GM12878 (cell line): ENCODE data around the gene ANKRD65. TPM values are rescaled to one million over a fixed set of nuclear protein-coding genes. Genes with fewer than 3 reads are reported as not detected.
A peak's percentile ranks its signal among the peaks of the same experiment; 100 is the strongest.

Source experiments
- BRCA1 ChIP-seq: IDR thresholded peaks from 2 replicates; pipeline ENCODE4 v1.6.1; 2011; ENCODE audit warnings: low read depth, low read length, improper control_type of control experiment
- CTCF ChIP-seq, 3 experiments: IDR thresholded peaks in 2 of 3; conservative IDR thresholded peaks in 1 of 3; 2 replicates each; pipeline ENCODE4 v1.5.1; 2011; ENCODE audit warnings: low read depth in 3 of 3, low read length in 3 of 3, mild to moderate bottlenecking in 3 of 3, control low read depth in 2 of 3, moderate library complexity in 2 of 3, inconsistent platforms in 1 of 3, mixed read lengths in 1 of 3; ENCODE audit not compliant: control insufficient read depth in 2 of 3, insufficient read depth in 1 of 3; ENCODE audit errors: extremely low read depth in 1 of 3
- E2F4 ChIP-seq: IDR thresholded peaks from 2 replicates; pipeline ENCODE4 v1.6.1; 2012; ENCODE audit warnings: low read depth, low read length, improper control_type of control experiment
- FOXK2 ChIP-seq: fragments of 450-650 bp; IDR thresholded peaks from 2 replicates; pipeline ENCODE4 v1.6.1; 2017; ENCODE audit warnings: mild to moderate bottlenecking, moderate library complexity
- JUNB ChIP-seq: IDR thresholded peaks from 2 replicates; pipeline ENCODE4 v1.6.1; 2016; ENCODE audit warnings: antibody characterized with exemption, mild to moderate bottlenecking
- NFIC ChIP-seq: IDR thresholded peaks from 2 replicates; pipeline ENCODE4 v1.6.1; 2012; ENCODE audit warnings: low read depth, mild to moderate bottlenecking, inconsistent platforms, low read length, moderate library complexity
- NFYA ChIP-seq: IDR thresholded peaks from 2 replicates; pipeline ENCODE4 v1.6.1; 2011; ENCODE audit warnings: low read depth, mild to moderate bottlenecking, low read length, improper control_type of control experiment, borderline replicate concordance
- NR2C2 ChIP-seq: IDR thresholded peaks from 2 replicates; pipeline ENCODE4 v1.6.1; 2011; ENCODE audit warnings: borderline replicate concordance, low read depth; ENCODE audit not compliant: control insufficient read depth, insufficient read length
- POLR2AphosphoS2 ChIP-seq: IDR thresholded peaks from 2 replicates; pipeline ENCODE4 v1.6.1; 2011; ENCODE audit warnings: low read depth, mild to moderate bottlenecking, low read length, improper control_type of control experiment, moderate library complexity
- RB1 ChIP-seq: fragments of 450-650 bp; formaldehyde crosslinking; IDR thresholded peaks from 2 replicates; pipeline ENCODE4 v1.6.1; 2017; ENCODE audit warnings: mild to moderate bottlenecking, borderline replicate concordance
- SPI1 ChIP-seq: IDR thresholded peaks from 2 replicates; pipeline ENCODE4 v1.6.1; 2011; ENCODE audit warnings: low read depth, mild to moderate bottlenecking, low read length, moderate library complexity, borderline replicate concordance; ENCODE audit not compliant: insufficient read depth
- SREBF2 ChIP-seq: IDR thresholded peaks from 2 replicates; pipeline ENCODE4 v1.6.1; 2012; ENCODE audit warnings: mild to moderate bottlenecking, low read length
- SUPT20H ChIP-seq: IDR thresholded peaks from 2 replicates; pipeline ENCODE4 v1.6.1; 2011; ENCODE audit warnings: low read depth, mild to moderate bottlenecking, low read length, moderate library complexity, borderline replicate concordance; ENCODE audit not compliant: control insufficient read depth
- USF1 ChIP-seq: IDR thresholded peaks from 2 replicates; pipeline ENCODE4 v1.6.1; 2011; ENCODE audit warnings: borderline replicate concordance, low read depth, mild to moderate bottlenecking, moderate library complexity, mixed read lengths, low read length; ENCODE audit not compliant: insufficient read depth; ENCODE audit errors: extremely low read length
- USF2 ChIP-seq: IDR thresholded peaks from 2 replicates; pipeline ENCODE4 v1.6.1; 2011; ENCODE audit warnings: low read depth, low read length, improper control_type of control experiment, borderline replicate concordance
- ZNF592 ChIP-seq: fragments of 450-650 bp; IDR thresholded peaks from 2 replicates; pipeline ENCODE4 v1.6.1; 2017; ENCODE audit warnings: mild to moderate bottlenecking, moderate library complexity
- ZNF622 ChIP-seq: fragments of 450-650 bp; IDR thresholded peaks from 2 replicates; pipeline ENCODE4 v1.6.1; 2017; ENCODE audit warnings: mild to moderate bottlenecking, inconsistent platforms
- ZSCAN29 ChIP-seq: fragments of 450-650 bp; IDR thresholded peaks from 2 replicates; pipeline ENCODE4 v1.6.1; 2017; ENCODE audit warnings: mild to moderate bottlenecking, moderate library complexity
- polyA plus RNA-seq, 11 experiments: library from polyadenylated mRNA; depleted of rRNA in 4 of 11; unstranded in 6 of 11; stranded (reverse) in 5 of 11; fragments of >200 nt; fragmentation: Nextera tagmentation in 4 of 11; fragmentation: Illumina TruSeq in 1 of 11; extraction: Ambion mirVana in 4 of 11; extraction: Trizol in 1 of 11; gene quantifications; 1 replicate in 1 of 11; 2 replicates in 10 of 11; pipeline versions ENCODE4 v1.2.1 to v1.2.3, GENCODE V29; 2011 to 2016; ENCODE audit warnings: inconsistent platforms in 2 of 11, missing spikeins in 2 of 11, low read depth in 1 of 11
- total RNA-seq, 4 experiments: library from RNA; depleted of rRNA in 3 of 4; stranded (reverse); fragments of >200 nt in 3 of 4; fragmentation: Illumina TruSeq in 1 of 4; extraction: Trizol in 1 of 4; gene quantifications; 2 replicates each; pipeline versions ENCODE4 v1.2.1 to v1.2.3, GENCODE V29; 2013 to 2021

The ANKRD65 gene
- total and polyA plus RNA-seq, 10 of the 15 experiments (the other 5 are each of a cell fraction or from before 2014, with no cell fraction given) = 0.05 to 2.8 (median 0.37) TPM

- TF ChIP-seq E2F4 (no peak), POLR2AphosphoS2 (peak; percentile 77; the same call in 1 of the 2 replicates), CTCF (IDR thresholded peaks at IDR 0.05 in 2 of 3, conservative IDR thresholded peaks at IDR 0.05 in 1 of 3; ENCODE audit: control insufficient read depth in 2 of 3, extremely low read depth in 1 of 3, insufficient read depth in 1 of 3, low read depth in 3 of 3, low read length in 3 of 3) (peak in 2 of 3 experiments; percentile 33 to 35; a peak in 3 of 6 replicates), FOXK2 (peak; percentile 64), NR2C2 (no peak), USF2 (no peak), ZNF592 (peak; percentile 81), SREBF2 (no peak; the same call in none of the 2 replicates), SPI1 (peak; percentile 71), NFYA (no peak), RB1 (peak; percentile 99), JUNB (no peak), ZNF622 (no peak), BRCA1 (peak; percentile 85), USF1 (peak; percentile 17), SUPT20H (no peak), ZSCAN29 (peak; percentile 91), NFIC (no peak; the same call in 1 of the 2 replicates)
These were observed 46.0 kb downstream of the ANKRD65 start, which contains the start of gene AURKAIP1 (continued) for GRCh38 chr1:1374929-1375662.
